ENCODE data around the gene SERPINE2. TPM values are rescaled to one million over a fixed set of nuclear protein-coding genes. Genes with fewer than 3 reads are reported as not detected.

SERPINE2 gene
- total RNA-seq, 1 donor from 2014 or later = 5.6 TPM

DNA sequence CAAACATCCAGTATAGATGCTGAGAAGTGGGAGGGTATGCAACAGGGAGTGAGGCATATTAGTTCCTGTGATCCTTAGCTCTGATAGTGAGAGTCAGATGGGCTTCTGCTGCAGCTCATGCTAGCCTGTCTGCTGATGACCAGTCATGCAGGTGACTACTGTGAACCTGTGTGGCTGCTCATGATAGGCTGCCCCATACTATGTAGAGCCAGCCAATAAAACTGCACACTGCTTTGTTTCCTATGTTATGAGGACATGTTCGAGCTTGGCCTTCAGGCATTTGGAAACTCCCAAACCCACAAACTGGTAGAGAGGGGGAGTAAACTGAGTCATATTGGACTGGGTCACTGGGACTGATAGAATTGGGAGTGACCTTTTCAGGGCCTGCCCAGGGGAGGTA is 20.1 kb upstream of the SERPINE2 start:
- H3K36me3 ChIP-seq = no peaks in the 10 kb centered on the region
- no peak overlapping the region for H3K27ac ChIP-seq
- intact Hi-C loops (cut with DNase I) = no loop called here

DNA sequence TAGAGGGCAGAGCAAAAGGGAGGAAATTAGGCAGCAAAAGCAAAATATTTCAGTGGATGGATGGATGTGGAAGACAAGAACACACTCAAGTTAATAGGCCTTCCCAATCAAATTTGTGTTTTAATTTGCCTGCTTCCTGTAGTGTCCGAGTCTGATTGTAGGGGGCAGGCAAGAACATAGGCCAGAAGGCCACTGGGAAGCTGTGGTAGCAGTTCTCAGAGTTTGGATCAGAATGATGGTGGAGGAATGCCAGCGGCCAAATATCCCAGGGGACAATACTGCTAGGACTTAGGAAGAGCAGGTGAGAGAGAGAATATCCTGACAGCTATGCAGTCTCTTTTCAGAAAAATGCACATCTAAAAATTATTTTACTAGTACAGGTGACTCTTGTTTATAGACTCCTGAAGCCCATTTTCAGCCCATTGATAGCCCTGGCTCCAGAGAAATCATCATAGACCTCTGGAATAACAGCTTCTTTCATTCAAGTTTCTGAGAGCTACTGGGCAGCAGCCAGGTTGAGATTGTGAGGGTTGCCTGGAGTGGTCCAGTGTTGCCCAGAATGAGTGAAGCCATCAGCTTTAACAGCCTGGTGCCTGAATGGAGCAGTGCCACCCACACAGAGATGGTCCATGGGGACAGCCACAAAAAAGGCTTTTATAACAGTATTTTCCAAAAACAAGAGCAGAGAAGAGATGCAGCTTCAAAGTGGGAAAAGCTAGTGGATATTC is 19.1 kb upstream of the SERPINE2 start:
- intact Hi-C loops (cut with DNase I) = no loop called here

More for the DNA sequence above, 20.1 kb upstream of the SERPINE2 start:
- Histone ChIP-seq H3K4me1 (no peaks in the 10 kb centered on the region), H3K27me3 (ENCODE audit: low read depth) (no peaks in the 10 kb centered on the region), H3K9me3 (no peaks in the 10 kb centered on the region), H3K4me3 (no peak overlapping the region)
- DNase-seq (no peak), ATAC-seq (no peak)
- TF ChIP-seq, protein P1, sequence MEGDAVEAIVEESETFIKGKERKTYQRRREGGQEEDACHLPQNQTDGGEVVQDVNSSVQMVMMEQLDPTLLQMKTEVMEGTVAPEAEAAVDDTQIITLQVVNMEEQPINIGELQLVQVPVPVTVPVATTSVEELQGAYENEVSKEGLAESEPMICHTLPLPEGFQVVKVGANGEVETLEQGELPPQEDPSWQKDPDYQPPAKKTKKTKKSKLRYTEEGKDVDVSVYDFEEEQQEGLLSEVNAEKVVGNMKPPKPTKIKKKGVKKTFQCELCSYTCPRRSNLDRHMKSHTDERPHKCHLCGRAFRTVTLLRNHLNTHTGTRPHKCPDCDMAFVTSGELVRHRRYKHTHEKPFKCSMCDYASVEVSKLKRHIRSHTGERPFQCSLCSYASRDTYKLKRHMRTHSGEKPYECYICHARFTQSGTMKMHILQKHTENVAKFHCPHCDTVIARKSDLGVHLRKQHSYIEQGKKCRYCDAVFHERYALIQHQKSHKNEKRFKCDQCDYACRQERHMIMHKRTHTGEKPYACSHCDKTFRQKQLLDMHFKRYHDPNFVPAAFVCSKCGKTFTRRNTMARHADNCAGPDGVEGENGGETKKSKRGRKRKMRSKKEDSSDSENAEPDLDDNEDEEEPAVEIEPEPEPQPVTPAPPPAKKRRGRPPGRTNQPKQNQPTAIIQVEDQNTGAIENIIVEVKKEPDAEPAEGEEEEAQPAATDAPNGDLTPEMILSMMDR (IDR thresholded peaks at IDR 0.05) = no peak

DNA sequence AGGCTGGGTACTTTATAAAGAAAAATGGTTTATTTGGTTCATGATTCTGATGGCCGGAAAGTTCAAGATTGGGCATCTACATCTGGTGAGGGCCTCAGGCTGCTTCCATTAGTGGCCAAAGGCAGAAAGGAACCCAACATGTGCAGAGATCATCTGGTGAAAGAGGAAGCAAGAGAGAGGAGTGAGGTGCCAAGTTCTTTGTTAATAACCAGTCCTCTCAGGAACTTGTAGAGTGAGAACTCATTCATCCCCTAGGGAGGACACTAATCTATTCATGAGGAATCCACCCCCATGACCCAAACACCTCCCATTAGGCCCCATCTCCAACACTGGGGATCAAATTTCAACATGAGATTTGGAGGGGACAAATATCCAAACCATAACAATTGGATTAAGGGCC is 17.8 kb upstream of the SERPINE2 start:
- DNase-seq = no peak
- no peak for ATAC-seq
- H3K36me3 ChIP-seq = no peaks in the 10 kb centered on the region
- no peaks in the 10 kb centered on the region for H3K9me3 ChIP-seq
- H3K4me3 ChIP-seq = no peak overlapping the region
- no peak overlapping the region for H3K27ac ChIP-seq
- H3K4me1 ChIP-seq = no peaks in the 10 kb centered on the region
- intact Hi-C loops (cut with DNase I) = no loop called here
- H3K27me3 ChIP-seq (ENCODE audit: low read depth) = no peaks in the 10 kb centered on the region
- TF ChIP-seq, protein P1 (IDR thresholded peaks at IDR 0.05) = no peak

More for the DNA sequence above, 19.1 kb upstream of the SERPINE2 start:
- H3K4me3 ChIP-seq = no peak overlapping the region
- no peaks in the 10 kb centered on the region for H3K9me3 ChIP-seq
- H3K27me3 ChIP-seq (ENCODE audit: low read depth) = no peaks in the 10 kb centered on the region
- no peaks in the 10 kb centered on the region for H3K36me3 ChIP-seq
- DNase-seq = no peak
- no peaks in the 10 kb centered on the region for H3K4me1 ChIP-seq
- no peak for ATAC-seq
- H3K27ac ChIP-seq = no peak overlapping the region
- TF ChIP-seq, protein P1 (IDR thresholded peaks at IDR 0.05) = no peak

- ATAC-seq (no peak), DNase-seq (no peak)
- H3K9me3 ChIP-seq = no peaks in the 10 kb centered on the region
- intact Hi-C loops (cut with DNase I) = no loop called here
- no peaks in the 10 kb centered on the region for H3K36me3 ChIP-seq
- no peaks in the 10 kb centered on the region for H3K4me1 ChIP-seq
- TF ChIP-seq, protein P1 (IDR thresholded peaks at IDR 0.05) = no peak
- H3K4me3 ChIP-seq = no peak overlapping the region
- H3K27me3 ChIP-seq (ENCODE audit: low read depth) = no peaks in the 10 kb centered on the region
- H3K27ac ChIP-seq = no peak overlapping the region
These were observed 16.0 kb upstream of the SERPINE2 start for GRCh38 chr2:224055101-224055500.

DNA sequence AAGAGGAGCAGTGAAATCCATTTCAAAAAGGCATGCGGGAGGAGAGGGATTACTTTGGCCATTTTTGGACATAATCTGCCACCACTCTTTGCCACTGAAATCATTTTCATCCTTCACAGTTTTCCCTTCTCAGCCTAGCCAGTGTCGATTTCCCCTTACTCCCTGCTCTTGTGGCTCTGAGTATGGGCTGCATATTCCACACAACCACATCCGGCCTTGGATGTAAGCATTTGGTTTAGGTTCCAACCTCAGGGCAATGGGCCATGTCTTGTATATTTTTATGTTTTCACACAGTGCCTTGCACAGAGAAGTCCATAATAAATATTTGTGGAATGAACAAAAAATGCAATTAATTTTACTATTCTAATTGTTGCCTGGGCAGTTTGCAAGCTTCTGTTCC is 7.7 kb upstream of the SERPINE2 start:
- Histone ChIP-seq H3K27ac (no peak overlapping the region), H3K36me3 (no peaks in the 10 kb centered on the region), H3K4me3 (no peak overlapping the region), H3K9me3 (no peaks in the 10 kb centered on the region), H3K27me3 (ENCODE audit: low read depth) (peaks cover under 1% of the 10 kb centered on the region), H3K4me1 (no peaks in the 10 kb centered on the region)
- TF ChIP-seq, protein P1 (IDR thresholded peaks at IDR 0.05) = no peak
- intact Hi-C loops (cut with DNase I) = no loop called here
- no peak for ATAC-seq
- DNase-seq = no peak
